HG02759 (cell line): ENCODE measurements around the gene IL34.

Experiments used
- ATAC-seq: cut with Tn5 transposase; IDR thresholded peaks from one replicate; pipeline ENCODE4 v1.9.1; 2021; ENCODE audit warnings: mild to moderate bottlenecking, moderate library complexity; ENCODE audit not compliant: unreplicated experiment

IL34 gene

GRCh38 chr16:70700101-70701020 lies 54.0 kb downstream of the IL34 start:
- ATAC-seq: no peak

GRCh38 chr16:70701036-70701435 lies 54.7 kb downstream of the IL34 start:
- no peak for ATAC-seq

DNA sequence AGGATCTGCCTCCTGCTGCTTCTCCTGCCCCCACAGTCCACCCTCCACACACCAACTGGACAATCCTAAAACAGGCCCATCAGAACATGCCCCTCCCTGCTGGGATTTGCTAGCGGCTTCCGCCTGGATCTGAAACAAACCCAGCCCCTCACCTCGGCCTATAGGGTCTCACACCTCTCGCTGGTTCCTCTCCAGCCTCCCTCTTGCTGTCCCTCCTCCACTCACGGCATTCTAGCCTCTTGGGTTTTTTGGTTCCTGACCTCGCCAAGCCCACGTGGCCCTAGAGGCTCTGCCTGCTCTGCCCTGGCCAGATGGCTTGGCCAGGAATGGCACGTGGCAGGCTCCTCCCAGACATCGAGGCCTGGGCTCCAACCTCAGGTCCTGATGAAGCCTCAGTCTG lies 55.2 kb downstream of the IL34 start:
- ATAC-seq: no peak

DNA sequence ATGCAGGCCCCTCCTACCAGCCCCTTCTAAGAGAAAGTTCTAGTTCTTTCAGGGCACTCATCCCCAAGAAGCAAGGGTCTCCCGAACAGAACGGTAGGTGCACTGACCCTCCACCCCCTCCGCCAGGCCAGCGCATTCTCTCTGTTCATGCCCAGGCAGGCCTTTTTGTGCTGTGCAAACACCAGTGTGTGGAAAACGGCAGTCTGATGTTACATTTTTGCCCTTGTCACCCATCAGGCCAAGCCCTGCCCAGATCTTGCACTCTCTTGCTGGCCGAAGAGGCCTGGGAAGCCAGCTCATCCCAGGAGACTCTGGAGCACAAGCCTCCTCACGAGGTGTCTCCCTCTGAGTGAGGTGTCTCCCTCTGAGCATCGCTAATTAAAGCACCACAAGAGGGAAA lies 55.6 kb downstream of the IL34 start:
- ATAC-seq: no peak

DNA sequence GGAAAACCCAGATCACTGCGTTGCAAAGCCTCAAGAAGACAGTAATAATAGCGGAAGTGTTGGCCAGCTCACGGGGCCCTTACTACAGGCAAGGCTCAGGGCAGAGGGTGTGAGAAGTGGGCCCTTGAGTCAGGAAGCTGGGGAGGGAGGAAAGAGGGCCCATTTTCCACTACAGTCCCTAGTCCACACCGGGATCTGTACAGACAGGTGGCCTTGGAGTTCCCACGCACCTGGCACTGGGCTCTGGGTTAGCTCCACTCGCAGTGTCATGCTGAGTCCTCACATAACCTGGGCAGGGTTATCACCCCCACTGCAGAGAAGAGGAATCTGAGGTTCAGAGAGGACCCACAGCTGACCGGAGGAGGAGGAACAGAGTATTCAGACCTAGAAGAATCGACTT lies 56.3 kb downstream of the IL34 start:
- ATAC-seq: no peak

GRCh38 chr16:70703041-70703834 lies 56.9 kb downstream of the IL34 start:
- no peak for ATAC-seq

- ATAC-seq: no peak
Observed at GRCh38 chr16:70703835-70704381, 57.5 kb downstream of the IL34 start.

DNA sequence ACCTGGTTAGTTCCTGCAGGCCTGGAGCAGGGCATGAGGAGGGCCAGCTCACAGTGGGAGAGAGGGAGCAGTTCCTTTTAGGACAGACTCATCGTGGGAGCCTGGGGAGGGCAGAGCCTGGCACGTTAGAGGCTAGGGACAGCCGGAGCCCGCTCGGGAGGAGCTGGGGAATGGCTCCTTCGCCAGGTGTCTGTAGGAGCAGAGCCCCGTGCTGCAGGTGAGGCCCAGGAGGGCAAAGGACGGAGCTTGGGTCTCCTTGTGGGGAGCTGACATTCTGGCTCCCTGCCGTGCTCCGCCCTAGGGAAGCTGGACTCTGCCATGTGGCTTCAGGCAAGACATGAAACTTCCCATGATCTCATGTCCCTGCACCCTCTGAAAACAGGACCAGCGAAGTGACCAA lies 58.2 kb downstream of the IL34 start:
- ATAC-seq: no peak

GRCh38 chr16:70705056-70705455 lies 58.7 kb downstream of the IL34 start:
- ATAC-seq: no peak

- no peak for ATAC-seq
Observed at GRCh38 chr16:70706948-70707465, 60.6 kb downstream of the IL34 start.

DNA sequence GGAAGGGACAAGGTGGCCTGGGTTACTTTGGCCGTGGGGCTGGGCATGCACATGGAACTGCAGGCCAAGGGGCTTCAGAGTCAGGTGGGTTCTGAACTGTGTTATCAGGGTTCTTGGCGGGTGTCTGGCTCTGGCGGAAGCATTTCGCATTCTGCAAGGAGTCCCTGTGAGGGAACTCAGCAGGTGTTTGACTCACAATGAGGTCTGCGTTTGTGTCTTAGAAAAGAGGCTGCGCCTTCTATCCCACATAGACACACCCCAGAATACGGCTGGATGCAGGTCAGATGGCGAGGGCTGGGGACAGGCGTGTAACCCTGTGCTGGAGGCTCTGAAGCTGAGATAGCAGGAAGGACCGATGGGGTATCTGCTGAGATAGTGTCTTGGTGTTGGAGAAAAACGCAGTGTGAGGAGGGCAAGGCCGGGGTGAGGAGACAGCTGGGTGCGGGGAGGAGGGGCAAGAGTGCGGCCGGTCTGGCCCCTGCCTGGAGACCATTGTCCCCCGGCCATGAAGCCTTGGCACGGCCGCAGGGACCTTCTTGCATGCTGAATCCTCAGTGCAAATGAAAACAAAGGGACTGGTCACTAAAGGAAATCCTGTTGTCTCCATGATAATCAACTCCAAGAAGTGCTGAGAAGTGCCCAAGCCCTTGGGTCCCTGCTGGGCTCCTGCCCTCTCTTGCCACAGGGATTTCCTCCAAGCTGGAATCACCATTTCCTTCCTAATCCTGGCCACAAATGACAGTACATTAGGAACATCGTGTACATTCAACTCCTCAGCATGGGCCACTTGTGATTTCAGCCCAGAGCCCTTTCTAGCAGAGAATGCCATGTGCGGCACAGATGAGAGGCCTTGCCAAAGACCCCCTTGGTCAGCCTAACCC lies 62.2 kb downstream of the IL34 start:
- ATAC-seq: no peak

DNA sequence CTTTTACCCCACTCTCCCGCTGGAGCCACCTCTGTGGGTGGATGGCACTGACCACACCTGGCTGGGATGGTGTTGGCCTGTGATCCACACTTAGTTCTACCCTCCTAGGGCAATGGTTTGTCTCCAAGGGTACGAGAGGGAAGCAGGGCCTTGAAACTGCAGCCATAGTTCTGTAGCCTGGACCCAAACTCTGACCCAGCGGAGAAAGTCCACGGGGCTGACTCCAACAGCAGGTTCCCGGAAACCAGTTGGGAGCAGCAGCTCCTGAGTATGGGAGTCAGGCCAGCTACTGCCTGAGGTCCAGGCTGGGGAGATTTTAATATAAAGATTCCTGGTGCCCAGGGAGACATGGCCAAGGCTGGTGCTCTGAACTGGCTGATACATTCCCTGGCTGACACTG lies 63.1 kb downstream of the IL34 start:
- ATAC-seq: no peak

- no peak for ATAC-seq
Observed at GRCh38 chr16:70709942-70710341, 63.6 kb downstream of the IL34 start.
